HS-5 (cell line): ENCODE results near the gene CEP120.
"Not testable (repeated sequence)": the region's sequence is repeated elsewhere in the genome, so short reads cannot be mapped to it uniquely, and the experiment has no call there.

ENCODE experiments used
- DNase-seq: peaks from one replicate; pipeline ENCODE4 v3.0.0-alpha.2; 2012; ENCODE audit warnings: low read depth

The CEP120 gene

DNA sequence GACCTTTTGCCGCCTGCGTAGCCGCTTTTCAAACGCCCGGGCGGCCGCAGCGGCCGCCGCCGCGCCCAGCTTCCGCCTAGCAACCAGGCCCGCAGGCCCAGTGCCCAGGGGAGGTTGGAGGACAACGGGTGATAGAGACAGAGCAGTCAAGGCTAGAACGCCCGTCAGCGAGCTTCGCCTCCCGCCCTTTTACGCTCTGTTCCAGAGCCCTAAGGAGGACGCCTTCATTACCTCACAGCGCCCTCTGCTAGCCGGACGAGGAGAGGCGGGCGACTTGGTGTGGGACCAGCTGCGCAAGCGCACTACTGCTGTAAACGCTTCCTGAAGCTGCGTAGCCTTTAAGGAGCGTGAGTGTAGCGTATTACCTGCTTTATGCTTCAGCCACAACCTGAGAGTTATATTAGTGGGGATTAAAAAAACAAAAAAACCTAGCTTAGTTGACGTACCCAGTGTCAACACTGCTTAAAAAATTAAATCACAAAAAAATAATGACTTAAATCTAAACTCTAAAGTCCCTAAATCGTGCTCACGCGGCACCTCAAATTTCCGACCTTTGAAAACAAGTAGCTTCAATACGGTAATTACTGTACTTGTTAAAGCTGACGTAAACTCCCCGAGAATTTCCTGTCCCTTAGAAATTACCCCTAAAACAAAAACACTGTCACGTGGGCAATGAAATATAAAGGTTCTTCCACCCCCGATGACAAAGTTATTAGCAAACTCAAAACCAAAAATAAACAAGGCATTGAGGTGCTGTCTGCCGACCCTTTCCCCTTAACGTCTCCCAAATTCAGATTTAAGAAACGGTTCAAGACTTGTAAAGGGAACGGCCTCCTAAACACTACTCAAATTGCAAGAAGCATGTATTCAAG, at the start of gene CEP120:
Gene CEP120 (minus strand): TSS at position 126 of the 872 bp plus-strand sequence. CDS start 405 bp downstream, outside the sequence.
- peak; percentile 98 for DNase-seq

DNA sequence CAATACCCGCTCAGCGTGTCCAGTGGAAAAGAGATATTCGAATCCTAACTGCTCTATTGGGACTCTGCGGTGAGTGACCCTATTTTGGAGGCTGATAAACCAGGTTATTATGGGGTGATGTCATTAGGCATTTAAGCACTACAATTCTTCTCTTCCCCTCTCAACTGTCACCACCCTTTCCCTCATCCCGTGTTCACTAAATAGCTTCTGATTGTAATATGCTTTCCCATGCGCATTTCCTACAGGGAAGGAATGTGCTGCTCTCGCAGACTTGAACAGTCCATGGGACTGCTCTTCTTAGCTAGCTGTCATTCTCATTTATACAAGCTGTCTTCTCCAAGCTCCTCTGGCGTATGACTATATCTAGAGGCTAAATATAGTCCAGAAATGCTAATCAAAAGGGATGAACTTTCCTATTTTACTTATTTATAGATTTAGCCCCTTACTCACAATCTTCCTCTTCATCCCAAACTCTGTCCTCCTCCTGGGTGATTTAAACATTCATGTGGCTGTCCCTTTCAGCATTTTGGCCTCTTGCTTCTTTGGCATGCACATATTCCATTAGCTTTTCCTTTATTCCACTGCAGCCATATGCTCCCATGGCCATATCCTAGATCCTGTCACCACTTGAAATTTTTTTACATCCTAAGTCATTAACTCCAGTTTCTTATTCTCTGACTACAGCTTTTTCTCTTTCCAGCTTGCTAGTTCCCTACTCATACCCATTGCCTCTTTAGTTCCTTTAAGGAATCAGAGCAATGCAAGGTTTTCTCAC, 49.1 kb upstream of the CEP120 start:
- no peak for DNase-seq

DNA sequence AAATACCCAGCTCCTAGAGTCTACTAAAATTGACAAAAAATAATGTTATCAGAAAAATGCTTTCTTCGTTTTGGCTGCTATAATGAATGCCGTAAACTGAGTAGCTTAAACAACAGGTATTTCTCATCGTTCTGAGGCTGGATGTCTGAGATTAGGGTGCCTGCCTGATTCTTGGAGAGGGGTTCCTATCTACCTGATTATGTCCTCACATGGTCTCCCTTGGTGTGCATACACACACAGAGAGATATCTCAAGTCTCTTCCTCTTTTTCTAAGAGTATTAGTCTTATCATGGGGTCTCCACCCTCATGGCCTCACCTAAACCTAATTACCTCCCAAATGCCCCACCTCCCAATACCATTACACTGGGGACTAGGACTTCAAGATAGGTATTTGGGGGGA, 48.2 kb upstream of the CEP120 start:
- DNase-seq, result no peak

DNA sequence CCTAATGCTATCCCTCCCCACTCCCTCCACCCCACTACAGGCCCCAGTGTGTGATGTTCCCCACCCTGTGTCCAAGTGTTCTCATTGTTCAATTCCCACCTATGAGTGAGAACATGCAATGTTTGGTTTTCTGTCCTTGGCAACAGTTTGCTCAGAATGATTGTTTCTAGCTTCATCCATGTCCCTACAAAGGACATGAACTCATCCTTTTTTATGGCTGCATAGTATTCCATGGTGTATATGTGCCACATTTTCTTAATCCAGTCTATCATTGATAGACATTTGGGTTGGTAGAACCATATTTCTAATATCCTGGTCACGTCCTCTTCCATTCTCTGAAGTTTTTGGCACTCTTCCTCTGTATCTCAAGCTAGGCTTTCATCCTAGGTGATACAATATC, 43.6 kb upstream of the CEP120 start:
- DNase-seq, result not testable (repeated sequence)

DNA sequence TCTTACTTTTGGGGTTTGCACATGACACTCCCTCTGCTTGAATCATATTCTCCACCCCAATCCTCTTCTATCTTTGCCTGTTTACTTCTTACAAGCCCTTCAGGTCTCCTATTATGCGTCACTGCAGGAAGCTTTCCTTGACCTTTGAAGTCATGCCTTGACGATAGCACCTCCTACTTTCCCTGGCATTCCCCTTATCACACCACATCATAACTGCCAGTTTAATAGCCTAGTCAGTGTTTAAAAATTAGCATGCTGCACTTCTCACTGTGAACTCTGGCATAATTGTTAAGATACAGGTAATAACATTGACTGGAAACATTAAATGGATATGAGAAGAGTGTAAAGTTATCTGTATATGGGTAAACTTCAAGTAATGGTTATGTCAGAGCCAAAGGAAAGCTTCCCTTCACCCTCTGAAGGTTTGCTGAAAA, 37.1 kb upstream of the CEP120 start:
- no peak for DNase-seq

DNA sequence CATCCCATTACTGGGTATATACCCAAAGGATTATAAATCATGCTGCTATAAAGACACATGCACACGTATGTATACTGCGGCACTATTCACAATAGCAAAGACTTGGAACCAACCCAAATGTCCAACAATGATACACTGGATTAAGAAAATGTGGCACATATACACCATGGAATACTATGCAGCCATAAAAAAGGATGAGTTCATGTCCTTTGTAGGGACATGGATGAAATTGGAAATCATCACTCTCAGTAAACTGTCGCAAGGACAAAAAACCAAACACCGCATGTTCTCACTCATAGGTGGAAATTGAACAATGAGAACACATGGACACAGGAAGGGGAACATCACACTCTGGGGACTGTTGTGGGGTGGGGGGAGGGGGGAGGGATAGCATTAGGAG, 35.8 kb upstream of the CEP120 start:
- not testable (repeated sequence) for DNase-seq

DNA sequence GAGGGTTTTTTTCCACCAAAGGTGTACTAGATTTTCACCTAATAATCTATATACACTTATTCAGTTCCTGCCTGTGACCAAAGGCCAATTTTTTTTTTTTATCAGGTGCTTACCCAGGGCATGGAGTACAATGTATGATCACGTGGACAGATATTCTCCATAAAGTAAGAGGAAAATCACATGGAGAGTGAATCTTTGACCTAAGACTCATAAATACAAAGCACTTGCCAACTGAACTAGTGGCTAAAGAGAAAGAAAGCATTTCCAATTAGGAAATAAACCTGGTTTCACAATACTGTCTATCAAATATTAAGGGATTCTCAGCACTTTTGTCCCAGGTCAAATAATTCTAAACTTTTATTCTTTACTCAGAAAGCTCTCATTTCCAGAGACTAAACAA, 33.0 kb upstream of the CEP120 start:
- DNase-seq, result no peak

DNA sequence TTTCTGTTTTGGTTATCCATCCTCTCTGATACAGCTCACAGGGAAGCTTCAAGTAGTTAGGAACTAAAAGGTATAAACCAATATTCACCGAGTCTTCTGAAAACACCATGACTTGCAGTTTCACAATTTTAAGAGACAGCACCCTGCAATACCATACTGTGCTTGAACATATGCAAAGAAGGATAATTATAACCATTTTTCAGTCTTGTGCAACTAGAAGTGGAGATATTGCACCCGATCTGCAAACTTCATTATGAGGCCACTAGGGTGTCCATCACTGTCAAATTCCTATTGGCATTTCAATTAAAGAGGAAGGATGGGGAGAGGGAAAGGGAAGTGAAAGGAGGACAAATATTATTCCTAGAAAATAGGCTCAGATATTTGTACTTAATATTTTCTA, 32.4 kb upstream of the CEP120 start:
- no peak for DNase-seq

DNA sequence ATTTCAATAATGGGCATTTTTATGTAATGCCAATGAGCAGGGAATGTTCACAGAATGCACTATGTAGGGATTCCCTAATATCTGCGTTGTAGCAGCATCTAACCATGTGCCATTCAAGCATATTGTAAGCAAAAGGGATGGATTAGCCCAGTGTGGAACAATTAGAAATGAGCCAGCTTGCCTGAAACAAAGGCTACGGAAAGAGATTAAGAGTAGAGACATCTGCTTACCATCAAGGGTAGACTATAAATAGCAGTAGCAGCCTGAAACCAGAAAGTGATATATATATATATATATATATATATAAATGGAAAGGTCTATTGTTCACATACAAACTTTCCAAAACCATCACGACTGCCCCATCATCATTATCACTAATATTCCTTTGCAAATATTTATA, 31.9 kb upstream of the CEP120 start:
- DNase-seq, result no peak

DNA sequence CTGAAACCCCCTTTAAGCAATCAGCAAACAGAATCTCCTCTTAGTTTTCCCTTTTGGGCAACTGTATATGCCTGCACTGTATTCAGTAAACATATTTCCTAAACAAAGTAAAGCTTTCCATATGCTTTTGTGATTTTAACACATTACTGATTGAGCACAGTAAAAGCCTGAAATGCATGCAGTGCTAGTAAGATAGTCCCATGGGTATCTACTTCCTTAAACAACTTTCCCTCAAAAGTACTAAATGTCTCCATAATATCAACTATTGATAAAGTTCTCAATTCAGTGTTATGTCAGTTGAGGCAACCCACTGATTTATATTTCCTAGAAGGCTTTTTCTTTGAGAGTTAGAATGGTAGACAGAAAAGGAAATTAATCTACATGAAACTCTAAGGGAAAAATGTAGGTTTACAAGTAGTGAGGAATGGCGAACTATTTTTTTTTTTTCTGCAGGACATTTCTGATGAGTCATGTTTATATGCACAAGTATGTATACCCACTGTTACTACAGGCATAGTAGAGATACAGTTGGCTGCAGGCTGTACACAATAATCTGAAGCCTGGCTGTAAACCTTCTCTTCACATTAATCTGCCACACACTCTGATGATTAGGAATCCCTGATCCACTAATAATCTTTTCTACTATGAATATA, 31.2 kb upstream of the CEP120 start:
- DNase-seq, result no peak

DNA sequence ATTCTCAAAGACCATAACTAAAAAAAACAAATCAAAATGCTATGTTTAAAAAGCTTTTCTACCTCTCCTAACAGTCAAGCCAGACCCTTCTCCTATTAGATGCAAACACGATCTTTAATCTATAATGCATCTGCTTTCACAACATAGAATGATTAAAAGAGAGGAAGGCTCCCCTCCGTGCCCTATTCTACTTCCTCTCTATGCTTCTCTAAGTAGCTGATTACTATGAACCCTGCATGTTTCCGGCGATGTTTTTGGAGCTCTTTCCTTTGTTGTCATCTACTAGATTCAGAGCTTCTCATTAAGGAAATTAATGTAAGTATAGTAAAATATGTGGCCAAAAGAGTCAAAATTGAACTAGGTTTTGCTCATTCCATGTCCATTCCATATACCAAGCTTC, 29.2 kb upstream of the CEP120 start:
- no peak for DNase-seq

DNA sequence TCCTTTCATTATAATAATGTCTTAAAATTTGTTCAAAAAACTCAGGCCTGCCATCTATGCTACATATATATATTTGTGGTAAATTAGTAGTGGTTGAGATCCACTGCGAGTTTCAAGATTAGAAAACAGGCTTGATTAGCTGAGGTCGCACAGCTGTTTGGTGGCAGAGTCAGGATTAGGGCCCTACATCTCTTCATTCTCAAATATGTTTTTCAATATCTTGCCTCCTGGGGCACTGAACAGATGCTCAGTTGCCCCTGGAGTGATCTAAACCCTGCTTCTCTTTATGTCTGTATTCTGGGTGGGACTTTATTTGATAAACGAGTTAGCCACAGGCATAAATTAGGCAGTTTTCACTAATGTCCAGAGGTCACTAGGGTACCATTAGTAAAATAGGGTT, 27.8 kb upstream of the CEP120 start:
- DNase-seq, result no peak

DNA sequence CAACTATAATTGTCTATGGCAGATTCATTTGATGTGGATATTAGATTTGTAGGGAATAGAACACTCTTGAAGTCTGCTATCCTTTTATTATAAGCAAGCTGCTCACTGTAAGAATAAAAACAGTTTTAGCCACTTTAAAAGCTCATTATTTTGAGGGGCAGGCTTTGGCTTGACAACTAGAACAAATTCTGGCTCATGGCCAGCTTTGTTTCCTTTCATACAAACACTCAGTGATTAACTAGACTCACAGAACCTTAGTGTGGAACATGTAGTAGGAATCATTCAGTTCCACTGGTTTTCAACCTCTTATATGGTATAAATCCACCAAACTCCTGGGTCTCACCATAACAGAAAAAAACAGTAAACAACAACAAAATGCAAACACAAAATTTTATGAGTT, 27.4 kb upstream of the CEP120 start:
- DNase-seq, result no peak

DNA sequence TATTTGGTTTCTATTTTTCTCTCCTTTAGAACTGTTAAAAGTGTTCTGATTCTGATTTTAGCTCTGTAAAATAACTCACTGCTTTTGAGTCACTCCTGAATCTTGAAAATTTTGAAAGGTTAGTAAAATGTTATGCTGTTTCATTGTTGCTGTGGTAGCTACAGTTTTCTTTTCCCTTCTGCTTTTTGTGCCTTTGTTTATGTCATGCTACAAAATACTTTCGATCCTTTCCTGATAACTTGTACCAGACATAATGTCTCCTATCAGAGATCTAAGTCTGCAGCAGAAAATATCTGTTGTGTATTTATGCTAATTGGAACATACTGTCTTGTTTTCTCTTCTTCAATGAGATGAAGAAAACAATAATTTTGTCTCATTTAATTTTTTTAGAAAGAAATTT, 26.9 kb upstream of the CEP120 start:
- no peak for DNase-seq

DNA sequence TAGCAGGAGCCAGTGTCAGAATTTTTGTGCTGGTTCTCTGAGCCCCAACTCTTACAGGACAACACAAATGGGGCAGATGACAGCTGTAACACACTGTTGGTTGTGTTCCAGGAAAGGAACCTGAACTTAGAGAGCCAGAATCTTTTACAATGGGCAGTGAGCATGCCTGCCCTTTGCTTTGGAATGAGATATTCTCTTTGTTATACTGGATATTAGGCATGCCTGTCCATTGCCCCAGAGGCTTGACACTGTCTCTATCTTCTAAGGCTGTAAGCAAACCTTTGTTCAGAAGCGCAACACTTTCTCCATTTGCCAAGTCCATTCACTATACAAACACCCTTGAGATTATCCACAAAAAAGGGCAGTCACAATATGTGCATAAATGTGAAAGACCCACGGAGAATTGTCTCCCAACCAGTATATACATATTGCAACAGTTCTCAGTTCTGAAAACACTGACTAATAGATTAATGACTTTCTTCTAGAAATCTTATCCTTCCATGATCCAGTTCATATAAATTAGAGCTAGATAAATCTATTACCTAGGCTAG, 26.3 kb upstream of the CEP120 start:
- DNase-seq, result no peak

DNA sequence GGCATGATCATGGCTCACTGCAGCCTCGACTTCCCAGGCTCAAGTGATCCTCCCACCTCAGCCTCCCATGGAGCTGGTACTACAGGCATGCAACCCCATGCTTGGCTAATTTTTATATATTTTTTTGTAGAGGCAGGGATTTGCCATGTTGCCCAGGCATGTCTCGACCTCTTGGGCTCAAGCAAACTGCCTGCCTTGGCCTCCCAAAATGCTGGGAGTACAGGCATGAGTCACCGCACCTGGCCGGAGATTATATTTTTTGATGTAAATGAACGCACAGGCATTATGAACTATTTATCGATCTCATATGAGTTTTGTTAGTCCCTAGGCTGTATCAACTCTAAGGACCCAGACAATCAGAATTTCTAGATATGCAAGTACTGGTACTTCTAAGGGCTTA, 25.5 kb upstream of the CEP120 start:
- no peak for DNase-seq

DNA sequence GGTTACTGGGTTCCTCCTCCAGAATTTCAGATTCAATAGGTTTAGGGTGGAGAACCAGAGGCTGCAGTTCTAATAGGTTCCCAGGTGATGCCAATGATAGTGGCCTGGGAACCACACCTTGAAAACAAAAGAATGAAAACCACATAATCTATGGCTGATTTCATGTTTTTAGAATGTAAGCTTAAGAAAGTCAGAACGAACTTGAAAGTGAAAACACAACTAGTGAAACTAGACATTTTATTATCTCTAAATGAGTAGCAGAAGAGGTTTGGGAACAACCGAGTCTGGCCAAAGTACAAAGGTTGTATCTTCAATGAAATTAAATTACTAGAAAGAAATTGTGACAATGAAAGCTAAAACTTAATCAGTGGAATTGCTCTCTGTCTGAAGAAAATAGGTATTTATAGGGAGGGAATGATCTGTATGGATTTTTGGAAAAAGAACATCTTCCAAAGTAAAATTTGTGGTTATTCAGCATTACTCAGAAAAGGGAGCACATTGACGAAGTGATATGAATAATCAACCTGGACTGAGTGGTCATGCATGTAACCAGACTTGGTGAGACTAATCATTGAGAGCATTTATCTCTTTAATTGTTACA, 24.9 kb upstream of the CEP120 start:
- DNase-seq, result no peak

DNA sequence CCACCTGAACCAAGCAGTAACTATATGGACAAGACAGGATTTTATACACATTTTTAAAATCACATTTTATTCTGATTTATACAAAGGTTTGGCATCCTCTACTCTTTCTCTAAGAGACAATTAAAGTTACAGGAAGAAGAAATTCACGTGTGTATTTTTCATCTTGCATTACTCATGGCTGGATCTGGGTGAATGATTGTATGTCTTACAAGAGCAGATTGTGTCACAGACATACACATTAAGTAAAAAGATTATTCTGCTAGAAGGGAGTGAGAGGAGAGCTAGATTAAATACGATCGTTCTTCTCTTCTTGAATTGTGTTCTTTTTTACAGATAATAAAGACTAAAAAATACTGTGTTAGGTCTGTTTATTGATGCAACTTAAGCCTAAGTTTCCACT, 20.8 kb upstream of the CEP120 start:
- DNase-seq, result no peak

DNA sequence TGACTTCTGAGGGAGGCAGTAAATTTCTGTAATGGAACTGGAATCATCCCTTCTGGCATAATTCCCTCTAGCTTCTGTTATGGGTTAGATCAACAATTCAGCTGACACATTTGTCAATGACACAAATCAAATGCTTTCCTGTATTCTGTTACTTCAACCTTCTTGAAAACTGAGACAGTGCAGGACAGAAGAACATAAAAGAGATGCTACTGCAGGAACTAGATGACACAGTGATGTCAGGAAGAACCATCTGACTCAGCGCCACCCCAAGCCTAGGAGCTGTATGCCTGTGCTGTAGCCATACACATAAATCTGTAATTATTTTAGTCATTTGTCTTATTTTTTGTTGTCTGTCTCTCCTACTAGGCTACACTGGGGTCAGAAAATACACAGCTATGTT, 18.2 kb upstream of the CEP120 start:
- no peak for DNase-seq

DNA sequence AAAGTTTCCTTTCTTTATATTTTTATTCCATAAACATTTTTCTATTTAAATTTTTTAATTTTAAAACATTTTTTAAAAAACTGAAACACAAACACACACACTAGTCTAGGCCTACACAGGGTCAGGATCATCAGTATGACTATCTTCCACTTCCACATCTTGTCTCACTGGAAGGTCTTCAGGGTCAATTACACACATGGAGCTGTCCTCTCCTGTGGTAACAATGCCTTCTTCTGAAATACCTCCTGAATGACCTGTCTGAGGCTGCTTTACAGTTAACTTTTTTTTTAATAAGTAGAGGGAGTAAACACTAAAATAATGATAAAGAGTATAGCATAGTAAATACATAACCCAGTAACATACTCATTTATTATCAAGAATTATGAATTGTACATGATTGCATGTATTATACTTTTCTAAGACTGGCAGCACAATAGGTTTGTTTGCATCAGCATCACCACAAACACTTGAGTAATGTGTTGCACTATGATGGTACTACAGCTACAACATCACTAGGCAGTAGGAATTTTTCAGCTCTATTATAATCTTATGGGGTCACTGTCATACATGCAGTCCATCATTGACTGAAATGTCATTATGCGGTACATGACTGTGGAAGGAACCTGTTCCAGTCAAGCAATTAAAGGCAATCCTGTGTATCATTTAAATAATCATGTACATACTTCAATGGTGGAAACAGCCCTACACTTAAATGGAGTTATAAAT, 17.4 kb upstream of the CEP120 start:
- DNase-seq, result no peak

DNA sequence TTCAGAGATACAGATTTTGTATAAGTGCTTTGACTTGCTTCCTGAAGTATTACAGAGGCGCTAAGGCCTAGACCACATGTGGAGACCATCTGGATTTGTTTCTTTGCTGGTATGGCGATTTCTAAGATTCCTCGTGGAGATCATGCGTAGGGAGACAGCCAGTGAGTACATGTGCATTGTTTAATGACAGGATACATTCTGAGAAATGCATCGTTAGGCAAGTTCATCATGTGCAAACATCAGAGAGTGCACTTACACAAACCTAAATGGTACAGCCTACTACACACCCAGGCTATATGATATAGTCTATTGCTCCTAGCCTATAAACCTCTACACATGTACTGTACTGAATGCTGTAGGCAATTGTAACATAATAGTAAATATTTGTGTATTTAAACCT, 16.5 kb upstream of the CEP120 start:
- DNase-seq, result no peak
